COLO668 (cell line): ENCODE data around the gene MCTP1.
"Not testable (repeated sequence)": the region's sequence is repeated elsewhere in the genome, so short reads cannot be mapped to it uniquely, and the experiment has no call there.

ENCODE experiments used
- DNase-seq: peaks from one replicate; lab custom pipeline; 2025; ENCODE audit not compliant: unreplicated experiment; lab: John Stamatoyannopoulos, UW

MCTP1 gene

GRCh38 chr5:95256446-95256845 is 28.4 kb downstream of the MCTP1 start:
- no peak for DNase-seq

GRCh38 chr5:95252801-95253200 is 32.1 kb downstream of the MCTP1 start:
- DNase-seq, result no peak

- DNase-seq, result no peak
Measured at GRCh38 chr5:95251185-95251584, 33.7 kb downstream of the MCTP1 start.

GRCh38 chr5:95244479-95244878 is 40.4 kb downstream of the MCTP1 start:
- DNase-seq, result no peak

GRCh38 chr5:95241635-95242034 is 43.3 kb downstream of the MCTP1 start:
- no peak for DNase-seq

- no peak for DNase-seq
Measured at GRCh38 chr5:95241161-95241560, 43.7 kb downstream of the MCTP1 start.

GRCh38 chr5:95238560-95239325 is 46.2 kb downstream of the MCTP1 start:
- DNase-seq, result no peak

- no peak for DNase-seq
Measured at GRCh38 chr5:95237324-95237723, 47.6 kb downstream of the MCTP1 start.

- no peak for DNase-seq
Measured at GRCh38 chr5:95235439-95235982, 49.4 kb downstream of the MCTP1 start.

- no peak for DNase-seq
Measured at GRCh38 chr5:95229646-95230045, 55.2 kb downstream of the MCTP1 start.

GRCh38 chr5:95224701-95225459 is 60.0 kb downstream of the MCTP1 start:
- no peak for DNase-seq

GRCh38 chr5:95223566-95224258 is 61.2 kb downstream of the MCTP1 start:
- no peak for DNase-seq

GRCh38 chr5:95222836-95223235 is 62.1 kb downstream of the MCTP1 start:
- no peak for DNase-seq

- DNase-seq, result no peak
Measured at GRCh38 chr5:95221234-95221633, 63.7 kb downstream of the MCTP1 start.

- no peak for DNase-seq
Measured at GRCh38 chr5:95220381-95220780, 64.5 kb downstream of the MCTP1 start.

GRCh38 chr5:95219411-95219810 is 65.5 kb downstream of the MCTP1 start:
- no peak for DNase-seq

- no peak for DNase-seq
Measured at GRCh38 chr5:95217881-95218280, 67.0 kb downstream of the MCTP1 start.

GRCh38 chr5:95217351-95217750 is 67.5 kb downstream of the MCTP1 start:
- no peak for DNase-seq

- no peak for DNase-seq
Measured at GRCh38 chr5:95216136-95216955, 68.5 kb downstream of the MCTP1 start.

- not testable (repeated sequence) for DNase-seq
Measured at GRCh38 chr5:95207811-95208210, 77.1 kb downstream of the MCTP1 start.

- no peak for DNase-seq
Measured at GRCh38 chr5:95194856-95195255, 90.0 kb downstream of the MCTP1 start.
